Endothelial cell of umbilical vein (primary cell): ENCODE data around the gene SH3PXD2A. TPM values are rescaled to one million over a fixed set of nuclear protein-coding genes. Genes with fewer than 3 reads are reported as not detected.

Experiments
- BruUV-seq: library from RNA; stranded (reverse); fragments of 400-500 nt; replicated peaks from 2 replicates; lab custom pipeline; 2021; lab: Mats Ljungman, UMichigan
- CTCF ChIA-PET: fragments of 300-600, 350-600 bp; sonication (Branson Sonifier 250); formaldehyde crosslinking; loops from one replicate; lab custom pipeline; 2021; ENCODE audit warnings: antibody characterized with exemption, inconsistent platforms; lab: Charles Lee
- POLR2A ChIA-PET: fragments of 300-600, 350-600 bp; sonication (Branson Sonifier 250); formaldehyde crosslinking; loops from one replicate; lab custom pipeline; 2021; ENCODE audit warnings: antibody characterized with exemption, inconsistent platforms; lab: Charles Lee
- DNase-seq: peaks from one replicate; pipeline ENCODE4 v3.0.0-alpha.2; 2011; ENCODE audit warnings: low read depth, low spot score
- FAIRE-seq: peaks from 2 replicates; lab custom pipeline; 2011; peaks lifted over from hg19 to GRCh38; lab: Jason Lieb, UNC
- H2AFZ ChIP-seq: 2 replicates; pipeline ENCODE4 v1.6.0; 2012; ENCODE audit warnings: low read depth, low read length, control low read depth, inconsistent platforms
- H3K27ac ChIP-seq: 2 replicates; pipeline ENCODE4 v1.5.1; 2011; ENCODE audit warnings: low read depth, mild to moderate bottlenecking, control low read depth, low read length, moderate library complexity; ENCODE audit not compliant: insufficient read depth
- H3K27me3 ChIP-seq, 2 experiments: 2 replicates each; pipeline versions ENCODE4 v1.6.0 to v1.6.1; 2011; ENCODE audit warnings: low read length in 2 of 2, mixed read lengths in 1 of 2; ENCODE audit not compliant: control insufficient read depth in 2 of 2, insufficient read depth in 2 of 2
- H3K36me3 ChIP-seq, 2 experiments: 2 replicates in 1 of 2; 3 replicates in 1 of 2; pipeline ENCODE4 v1.5.1; 2011; ENCODE audit warnings: low read length in 2 of 2, mild to moderate bottlenecking in 1 of 2, moderate library complexity in 1 of 2; ENCODE audit not compliant: control insufficient read depth in 2 of 2, insufficient read depth in 2 of 2; ENCODE audit errors: extremely low read depth in 1 of 2
- H3K4me1 ChIP-seq: 3 replicates; pipeline ENCODE4 v1.5.1; 2011; ENCODE audit warnings: mild to moderate bottlenecking, low read length; ENCODE audit not compliant: control insufficient read depth, insufficient read depth; ENCODE audit errors: extremely low read depth
- H3K4me2 ChIP-seq: 2 replicates; pipeline ENCODE4 v1.6.1; 2011; ENCODE audit warnings: low read length, control low read depth, mixed read lengths; ENCODE audit not compliant: insufficient read depth
- H3K4me3 ChIP-seq, 3 experiments: fragments of 200-600 bp in 1 of 3; sonication (generic), shearing (Covaris generic) in 1 of 3; replicated peaks in 1 of 3; 2 replicates each; pipeline ENCODE4 v1.5.1; 2011 to 2016; ENCODE audit warnings: control low read depth in 3 of 3, low read length in 3 of 3, mild to moderate bottlenecking in 2 of 3, inconsistent platforms in 1 of 3, low read depth in 1 of 3, moderate library complexity in 1 of 3; ENCODE audit not compliant: insufficient read depth in 1 of 3
- H3K79me2 ChIP-seq: 2 replicates; pipeline ENCODE4 v1.6.0; 2012; ENCODE audit warnings: low read length, inconsistent platforms; ENCODE audit not compliant: control insufficient read depth, insufficient read depth
- H3K9ac ChIP-seq: replicated peaks from 2 replicates; pipeline ENCODE3; 2011; ENCODE audit warnings: low read length, control low read depth; ENCODE audit not compliant: insufficient read depth; ENCODE audit errors: extremely low read depth
- H3K9me1 ChIP-seq: replicated peaks from 3 replicates; pipeline ENCODE4 v1.6.0; 2011; ENCODE audit warnings: mild to moderate bottlenecking, low read length; ENCODE audit not compliant: control insufficient read depth, insufficient read depth; ENCODE audit errors: extremely low read depth
- H3K9me3 ChIP-seq: replicated peaks from 2 replicates; pipeline ENCODE4 v1.5.1; 2012; ENCODE audit warnings: low read length, inconsistent platforms; ENCODE audit not compliant: control insufficient read depth, insufficient read depth
- H4K20me1 ChIP-seq: replicated peaks from 2 replicates; pipeline ENCODE3; 2011; ENCODE audit warnings: mild to moderate bottlenecking, low read length; ENCODE audit not compliant: control insufficient read depth, insufficient read depth; ENCODE audit errors: extremely low read depth
- EZH2 ChIP-seq: IDR thresholded peaks from 2 replicates; pipeline ENCODE4 v1.6.1; 2012; ENCODE audit warnings: borderline replicate concordance, low read depth, mild to moderate bottlenecking, moderate library complexity, low read length, inconsistent platforms; ENCODE audit not compliant: severe bottlenecking
- FOS ChIP-seq: IDR thresholded peaks from 2 replicates; pipeline ENCODE4 v1.6.1; 2011; ENCODE audit warnings: mild to moderate bottlenecking, low read length, moderate library complexity, borderline replicate concordance; ENCODE audit not compliant: insufficient read depth
- GATA2 ChIP-seq: IDR thresholded peaks from 2 replicates; pipeline ENCODE4 v1.7.0; 2011; ENCODE audit warnings: low read depth, mild to moderate bottlenecking, moderate library complexity, mixed read lengths, low read length; ENCODE audit not compliant: insufficient read length, insufficient read depth
- JUN ChIP-seq: IDR thresholded peaks from 2 replicates; pipeline ENCODE4 v1.6.1; 2011; ENCODE audit warnings: borderline replicate concordance, low read depth; ENCODE audit not compliant: insufficient read length, insufficient read depth
- MYC ChIP-seq: IDR thresholded peaks from one replicate; pipeline ENCODE4 v1.6.1; 2011; ENCODE audit warnings: mild to moderate bottlenecking, low read depth, low read length
- POLR2A ChIP-seq: IDR thresholded peaks from 2 replicates; pipeline ENCODE4 v1.6.1; 2012; ENCODE audit warnings: low read depth, mild to moderate bottlenecking, control low read depth, low read length
- POLR2AphosphoS5 ChIP-seq: IDR thresholded peaks from 2 replicates; pipeline ENCODE4 v1.6.1; 2012; ENCODE audit warnings: low read depth, mild to moderate bottlenecking, control low read depth, low read length, moderate library complexity; ENCODE audit not compliant: insufficient read depth
- dilution Hi-C: fragments of 300-500 bp; cut with MboI; formaldehyde crosslinking; loops from one replicate; pipeline ENCODE4 v1.15.0; 2019; ENCODE audit warnings: low sequenced_read_pairs; ENCODE audit not compliant: extremely low pct_ligation_motif_present
- intact Hi-C: fragments of 100-400 bp; cut with micrococcal nuclease; formaldehyde crosslinking; loops from one replicate; pipeline ENCODE4 v1.10.0; 2022
- polyA plus RNA-seq, 4 experiments: library from polyadenylated mRNA; depleted of rRNA in 3 of 4; stranded (reverse) in 3 of 4; unstranded in 1 of 4; fragments of >200 nt; gene quantifications; 2 replicates each; pipeline versions ENCODE4 v1.2.1 to v1.2.3, GENCODE V29; 2011 to 2012; ENCODE audit warnings: missing spikeins in 1 of 4
- total RNA-seq: library from RNA; stranded (reverse); gene quantifications from 2 replicates; pipeline ENCODE4 v1.2.3, GENCODE V29; 2021
- TF ChIP-seq, protein P1 (sequence below): IDR thresholded peaks from 2 replicates; pipeline ENCODE4 v1.6.1; 2011; ENCODE audit not compliant: insufficient read depth, insufficient read length
- TF ChIP-seq, protein P2 (sequence below), 2 donors: IDR thresholded peaks; 1 replicate in 1 of 2; 2 replicates in 1 of 2; pipeline ENCODE4 v1.5.1; 2011; ENCODE audit warnings: low read length in 2 of 2, mild to moderate bottlenecking in 2 of 2, moderate library complexity in 2 of 2, control low read depth in 1 of 2, inconsistent platforms in 1 of 2, low read depth in 1 of 2; ENCODE audit not compliant: insufficient read depth in 1 of 2; ENCODE audit errors: extremely low read depth in 1 of 2

The SH3PXD2A gene
- total and polyA plus RNA-seq, 2 donors (not counting 3 experiments of a cell fraction or from before 2014, with no cell fraction given) = 1.4 to 5.1 TPM

DNA sequence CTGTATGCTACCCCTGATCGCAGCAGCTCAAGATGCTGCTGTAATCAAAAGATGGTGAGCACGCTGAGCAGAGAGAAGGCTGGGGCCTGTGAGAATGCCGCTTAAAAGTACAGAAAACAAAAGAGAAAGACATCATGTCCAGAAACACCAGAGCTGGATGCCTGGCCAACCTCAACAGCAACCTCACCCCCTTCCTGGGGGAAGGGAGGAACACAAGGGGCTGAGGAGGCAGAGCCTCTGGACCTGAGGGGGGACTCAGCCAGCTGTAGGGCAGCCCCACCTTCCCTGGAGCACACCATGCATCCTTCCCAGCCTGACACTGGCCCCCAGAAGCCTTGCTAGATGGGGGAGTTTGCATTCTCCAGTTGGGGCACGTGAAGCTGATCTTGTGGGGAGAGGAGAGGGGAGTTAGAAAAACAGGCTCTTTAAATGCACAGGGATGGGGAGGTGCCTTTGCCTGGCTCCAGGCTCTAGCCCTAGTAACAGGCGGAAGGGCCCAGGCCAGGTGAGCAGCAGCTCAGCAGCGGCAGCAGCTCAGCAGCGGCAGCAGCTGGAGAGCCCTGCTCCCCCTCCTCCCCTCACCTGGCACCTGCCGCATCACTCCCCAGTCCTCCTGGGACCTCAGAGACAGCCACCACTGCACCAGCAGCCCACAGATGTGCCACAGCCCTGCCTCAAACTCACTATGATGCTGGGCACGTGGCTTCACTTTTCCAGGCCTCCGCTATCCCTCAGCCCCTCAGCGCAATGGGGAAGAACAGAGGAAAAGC lies 205.5 kb downstream of the SH3PXD2A start:
- Histone ChIP-seq H3K9ac (no peak overlapping the region), H4K20me1 (no peaks in the 10 kb centered on the region), H3K9me1 (no peaks in the 10 kb centered on the region), H3K27ac (no peak overlapping the region), H3K4me1 (peaks cover 6% of the 10 kb centered on the region), H3K79me2 (no peaks in the 10 kb centered on the region), H3K9me3 (no peaks in the 10 kb centered on the region), H3K36me3 (no peaks in the 10 kb centered on the region), H3K4me3 (no peak overlapping the region), H3K27me3 (no peaks in the 10 kb centered on the region), H2AFZ (no peak overlapping the region), H3K4me2 (no peak overlapping the region)
- CTCF ChIA-PET = interaction anchor here (1.3 kb wide), 1 partner anchor 37 kb away, joined by 4 read pairs; no protein-coding TSS in a partner anchor
- no TSS peak for BruUV-seq
- intact Hi-C loops (no loop called here), dilution Hi-C loops (no loop called here)
- POLR2A ChIA-PET = no interaction called here
- DNase-seq (no peak), FAIRE-seq (no peak)
- TF ChIP-seq, protein P1, sequence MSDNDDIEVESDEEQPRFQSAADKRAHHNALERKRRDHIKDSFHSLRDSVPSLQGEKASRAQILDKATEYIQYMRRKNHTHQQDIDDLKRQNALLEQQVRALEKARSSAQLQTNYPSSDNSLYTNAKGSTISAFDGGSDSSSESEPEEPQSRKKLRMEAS = no peak
- TF ChIP-seq POLR2AphosphoS5 (no peak), EZH2 (no peak), POLR2A (no peak), GATA2 (no peak), JUN (no peak), FOS (no peak), MYC (no peak)
- TF ChIP-seq, protein P2, sequence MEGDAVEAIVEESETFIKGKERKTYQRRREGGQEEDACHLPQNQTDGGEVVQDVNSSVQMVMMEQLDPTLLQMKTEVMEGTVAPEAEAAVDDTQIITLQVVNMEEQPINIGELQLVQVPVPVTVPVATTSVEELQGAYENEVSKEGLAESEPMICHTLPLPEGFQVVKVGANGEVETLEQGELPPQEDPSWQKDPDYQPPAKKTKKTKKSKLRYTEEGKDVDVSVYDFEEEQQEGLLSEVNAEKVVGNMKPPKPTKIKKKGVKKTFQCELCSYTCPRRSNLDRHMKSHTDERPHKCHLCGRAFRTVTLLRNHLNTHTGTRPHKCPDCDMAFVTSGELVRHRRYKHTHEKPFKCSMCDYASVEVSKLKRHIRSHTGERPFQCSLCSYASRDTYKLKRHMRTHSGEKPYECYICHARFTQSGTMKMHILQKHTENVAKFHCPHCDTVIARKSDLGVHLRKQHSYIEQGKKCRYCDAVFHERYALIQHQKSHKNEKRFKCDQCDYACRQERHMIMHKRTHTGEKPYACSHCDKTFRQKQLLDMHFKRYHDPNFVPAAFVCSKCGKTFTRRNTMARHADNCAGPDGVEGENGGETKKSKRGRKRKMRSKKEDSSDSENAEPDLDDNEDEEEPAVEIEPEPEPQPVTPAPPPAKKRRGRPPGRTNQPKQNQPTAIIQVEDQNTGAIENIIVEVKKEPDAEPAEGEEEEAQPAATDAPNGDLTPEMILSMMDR (IDR thresholded peaks at IDR 0.05; ENCODE audit: extremely low read depth in 1 of 2, insufficient read depth in 1 of 2, low read depth in 1 of 2, low read length in 2 of 2) = no peak
